HG03045 (cell line): Measurements from ENCODE around the gene ENOX1.

Experiments
- ATAC-seq: cut with Tn5 transposase; IDR thresholded peaks from one replicate; pipeline ENCODE4 v1.9.1; 2021; ENCODE audit warnings: mild to moderate bottlenecking, moderate library complexity; ENCODE audit not compliant: unreplicated experiment

The ENOX1 gene

DNA sequence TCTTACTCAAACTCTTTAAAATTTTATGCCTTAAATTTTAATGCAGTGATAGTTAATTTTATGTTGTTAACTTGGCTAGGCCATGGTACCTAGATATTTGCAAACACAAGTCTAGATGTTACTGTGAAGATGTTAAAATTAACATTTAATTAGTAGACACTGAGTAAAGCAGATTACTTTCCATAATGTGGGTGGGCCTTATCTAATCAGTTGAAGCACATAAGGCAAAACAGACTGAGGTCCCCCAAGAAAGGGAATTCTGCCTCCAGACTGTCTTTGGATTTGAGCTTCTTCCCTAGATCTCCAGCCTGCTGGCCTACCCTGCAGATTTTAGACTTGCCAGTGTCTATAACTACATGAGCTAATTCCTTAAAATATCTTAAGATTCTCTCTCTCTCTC lies 294.0 kb downstream of the ENOX1 start:
- no peak for ATAC-seq

- no peak for ATAC-seq
Observed at GRCh38 chr13:43492311-43492710, 294.5 kb downstream of the ENOX1 start.

GRCh38 chr13:43489233-43489632 lies 297.5 kb downstream of the ENOX1 start:
- no peak for ATAC-seq

- ATAC-seq, result no peak
Observed at GRCh38 chr13:43487885-43488284, 298.9 kb downstream of the ENOX1 start.

- ATAC-seq, result no peak
Observed at GRCh38 chr13:43487461-43487860, 299.3 kb downstream of the ENOX1 start.

GRCh38 chr13:43484432-43485225 lies 302.1 kb downstream of the ENOX1 start:
- no peak for ATAC-seq

DNA sequence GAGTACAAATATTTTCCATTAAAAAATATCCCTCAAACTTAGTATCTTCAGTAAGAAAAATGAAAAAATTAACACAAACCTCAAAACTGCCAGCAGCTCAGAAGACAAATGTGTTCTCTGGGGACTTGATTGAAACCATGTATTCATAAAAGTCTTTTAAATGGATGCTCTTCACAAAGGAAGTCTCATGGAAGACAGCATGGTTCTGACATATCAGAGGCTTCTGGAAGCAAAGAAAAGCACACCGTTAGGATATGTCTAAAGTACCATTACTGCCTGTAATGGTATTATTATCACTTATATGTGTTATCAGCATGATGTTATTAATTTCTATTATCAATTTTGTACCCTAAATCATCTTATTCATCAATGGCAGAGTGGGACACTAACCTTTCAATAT lies 302.8 kb downstream of the ENOX1 start:
- no peak for ATAC-seq

DNA sequence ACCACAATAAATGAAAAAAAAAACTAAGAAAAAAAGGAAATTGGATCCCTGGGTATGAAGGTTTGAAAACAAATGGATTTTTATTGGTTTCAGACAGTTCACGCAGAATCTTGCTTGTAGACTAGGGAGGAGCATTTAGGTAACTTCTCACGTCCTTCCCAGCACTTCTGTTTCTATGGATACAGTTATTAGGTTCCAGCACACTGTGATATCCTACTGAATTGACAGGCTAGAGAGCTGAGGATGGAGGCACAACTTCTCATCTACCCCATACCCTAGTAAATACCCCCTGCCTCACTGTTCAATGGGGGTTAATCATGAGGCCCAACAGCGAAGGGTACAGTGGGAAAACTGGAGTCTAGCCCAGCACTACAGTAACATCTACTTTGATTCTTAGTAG lies 304.1 kb downstream of the ENOX1 start:
- ATAC-seq, result no peak

- no peak for ATAC-seq
Observed at GRCh38 chr13:43482026-43482425, 304.7 kb downstream of the ENOX1 start.

- no peak for ATAC-seq
Observed at GRCh38 chr13:43478902-43479301, 307.9 kb downstream of the ENOX1 start.

GRCh38 chr13:43478211-43478610 lies 308.6 kb downstream of the ENOX1 start:
- ATAC-seq, result no peak

DNA sequence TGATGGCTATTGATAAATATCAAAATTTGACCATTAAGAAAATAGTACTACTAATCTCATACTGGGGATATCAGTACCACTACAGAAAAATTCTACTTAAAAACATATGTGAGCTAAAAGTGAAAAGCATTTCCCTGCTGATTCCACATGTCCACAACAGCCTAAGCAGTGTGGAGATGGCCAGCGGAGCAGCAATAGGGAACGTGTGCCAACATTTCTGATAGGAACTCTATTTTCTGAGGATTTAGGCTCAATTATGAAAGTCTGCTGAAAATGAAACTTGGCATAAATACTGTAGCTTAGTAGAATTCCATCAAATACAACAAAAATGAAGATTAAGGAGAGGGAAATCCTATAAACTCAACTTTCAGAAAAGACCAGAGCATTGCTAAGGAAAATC lies 311.6 kb downstream of the ENOX1 start:
- no peak for ATAC-seq

DNA sequence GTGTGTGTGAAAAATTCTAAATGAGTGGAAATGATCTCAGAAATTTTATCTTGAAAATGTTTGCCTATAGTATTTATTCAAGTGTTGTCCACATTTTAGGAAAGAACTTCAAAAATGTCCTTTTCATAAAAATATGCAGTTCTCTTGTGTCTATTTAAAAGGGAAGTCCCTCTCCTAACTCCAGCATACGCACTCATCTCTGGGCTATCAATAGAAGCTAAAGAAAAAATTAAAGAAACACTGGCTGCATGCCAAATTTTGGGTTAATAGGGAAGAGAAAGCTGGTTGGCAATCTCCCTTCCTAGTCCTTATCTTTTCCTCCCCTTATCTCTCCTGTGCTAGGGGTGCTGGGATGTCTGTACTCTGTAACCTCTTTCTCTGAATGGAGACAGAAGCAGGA lies 313.3 kb downstream of the ENOX1 start:
- no peak for ATAC-seq

GRCh38 chr13:43472980-43473379 lies 313.8 kb downstream of the ENOX1 start:
- no peak for ATAC-seq

DNA sequence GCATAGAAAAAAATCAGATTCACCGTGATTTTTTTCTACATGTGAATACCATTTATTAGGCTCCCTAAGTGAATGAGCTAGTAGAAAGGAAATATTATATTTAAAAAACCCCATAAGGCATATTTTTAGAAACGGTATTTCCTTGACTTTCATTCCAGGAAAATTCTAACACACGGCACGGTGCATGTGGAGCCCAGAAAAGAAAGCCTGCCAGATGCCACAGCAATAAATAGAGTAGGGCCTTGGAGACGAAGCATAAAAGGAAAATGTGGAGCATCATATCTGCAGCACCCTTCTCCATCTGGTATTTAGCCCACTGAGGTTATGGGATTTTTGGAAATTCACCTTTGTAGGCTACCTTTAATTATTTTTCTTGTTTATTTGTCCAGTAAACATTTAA lies 314.4 kb downstream of the ENOX1 start:
- no peak for ATAC-seq

- no peak for ATAC-seq
Observed at GRCh38 chr13:43470610-43471009, 316.2 kb downstream of the ENOX1 start.

- ATAC-seq, result no peak
Observed at GRCh38 chr13:43469791-43470190, 317.0 kb downstream of the ENOX1 start.

DNA sequence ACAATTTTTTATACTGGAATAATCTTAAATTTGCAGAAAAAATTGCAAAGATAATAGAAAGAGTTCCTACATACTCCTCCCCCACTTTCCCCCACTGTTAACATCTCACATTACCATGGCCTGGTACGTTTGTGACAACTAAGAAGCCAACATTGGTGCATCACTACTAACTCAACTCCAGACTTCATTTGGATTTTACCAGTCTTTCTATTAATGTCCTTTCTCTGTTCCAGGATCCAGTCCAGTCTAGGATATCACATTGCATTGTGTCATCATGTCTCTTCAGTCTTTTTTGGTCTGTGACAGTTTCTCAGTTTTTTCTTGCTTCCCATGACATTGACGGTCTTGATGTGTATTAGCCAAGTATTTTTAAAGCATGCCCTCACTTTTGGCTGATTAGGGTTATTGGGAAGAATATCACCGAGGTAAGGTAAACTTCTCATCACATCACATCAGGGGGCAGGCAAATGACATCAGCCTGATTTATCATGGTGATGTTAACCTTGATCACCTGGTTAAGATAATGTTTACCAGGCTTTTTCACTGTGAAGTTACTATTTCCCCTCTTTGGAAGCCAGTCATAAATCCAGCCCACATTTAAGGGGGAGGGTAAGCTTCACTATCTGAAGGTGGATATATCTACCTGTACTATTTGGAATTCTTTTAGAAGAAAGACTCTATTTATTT lies 322.1 kb downstream of the ENOX1 start:
- ATAC-seq, result no peak

GRCh38 chr13:43448605-43449336 lies 338.0 kb downstream of the ENOX1 start:
- no peak for ATAC-seq

- no peak for ATAC-seq
Observed at GRCh38 chr13:43446126-43446525, 340.6 kb downstream of the ENOX1 start.

GRCh38 chr13:43445668-43446067 lies 341.1 kb downstream of the ENOX1 start:
- no peak for ATAC-seq

- ATAC-seq, result no peak
Observed at GRCh38 chr13:43444081-43444480, 342.7 kb downstream of the ENOX1 start.
